Activated CD8-positive, alpha-beta memory T cell treated with anti-CD3 and anti-CD28 coated beads, Interleukin-2, amount 10 ng/mL, durations not matched to agents 7 days and 5 days (primary cell): ENCODE measurements around the gene DGCR8. TPM values are rescaled to one million over a fixed set of nuclear protein-coding genes. Genes with fewer than 3 reads are reported as not detected.
A peak's percentile ranks its signal among the peaks of the same experiment; 100 is the strongest.
"Not testable (repeated sequence)": the region's sequence is repeated elsewhere in the genome, so short reads cannot be mapped to it uniquely, and the experiment has no call there.

Experiments used
- ATAC-seq: fragments of 150-1000 bp; cut with Tn5 transposase; one replicate; pipeline ENCODE4 v1.10.0; 2021; ENCODE audit warnings: moderate library complexity
- CTCF ChIA-PET: fragments of 350-600 bp; sonication (Branson Sonifier 250); formaldehyde crosslinking; loops from one replicate; lab custom pipeline; 2021; ENCODE audit warnings: antibody characterized with exemption; lab: Charles Lee
- DNase-seq: peaks from one replicate; pipeline ENCODE4 v3.0.0-alpha.2; 2020
- H3K27ac Mint-ChIP-seq: one replicate; pipeline ENCODE4 v1.8.0; 2021; ENCODE audit warnings: mild to moderate bottlenecking, mixed read lengths
- H3K27me3 Mint-ChIP-seq: one replicate; pipeline ENCODE4 v1.8.0; 2021; ENCODE audit warnings: mixed read lengths
- H3K36me3 Mint-ChIP-seq: one replicate; pipeline ENCODE4 v1.8.0; 2021; ENCODE audit warnings: mild to moderate bottlenecking, mixed read lengths
- H3K4me1 Mint-ChIP-seq: one replicate; pipeline ENCODE4 v1.8.0; 2021; ENCODE audit warnings: mixed read lengths
- H3K4me3 Mint-ChIP-seq: one replicate; pipeline ENCODE4 v1.8.0; 2021; ENCODE audit warnings: mild to moderate bottlenecking, moderate library complexity, mixed read lengths
- H3K9me3 Mint-ChIP-seq: one replicate; pipeline ENCODE4 v1.8.0; 2022; ENCODE audit warnings: low read depth, mixed read lengths
- microRNA-seq: library from miRNA; unstranded; fragments of <30 nt; microRNA quantifications from one replicate; pipeline ENCODE4 v1.2.0, GENCODE V29; 2022
- total RNA-seq, 2 experiments: library from RNA; stranded (reverse); gene quantifications; one replicate each; pipeline ENCODE4 v1.2.3, GENCODE V29; 2021

The DGCR8 gene
- total RNA-seq, 2 experiments from 2014 or later, result 70.4 to 71.9 TPM

DNA sequence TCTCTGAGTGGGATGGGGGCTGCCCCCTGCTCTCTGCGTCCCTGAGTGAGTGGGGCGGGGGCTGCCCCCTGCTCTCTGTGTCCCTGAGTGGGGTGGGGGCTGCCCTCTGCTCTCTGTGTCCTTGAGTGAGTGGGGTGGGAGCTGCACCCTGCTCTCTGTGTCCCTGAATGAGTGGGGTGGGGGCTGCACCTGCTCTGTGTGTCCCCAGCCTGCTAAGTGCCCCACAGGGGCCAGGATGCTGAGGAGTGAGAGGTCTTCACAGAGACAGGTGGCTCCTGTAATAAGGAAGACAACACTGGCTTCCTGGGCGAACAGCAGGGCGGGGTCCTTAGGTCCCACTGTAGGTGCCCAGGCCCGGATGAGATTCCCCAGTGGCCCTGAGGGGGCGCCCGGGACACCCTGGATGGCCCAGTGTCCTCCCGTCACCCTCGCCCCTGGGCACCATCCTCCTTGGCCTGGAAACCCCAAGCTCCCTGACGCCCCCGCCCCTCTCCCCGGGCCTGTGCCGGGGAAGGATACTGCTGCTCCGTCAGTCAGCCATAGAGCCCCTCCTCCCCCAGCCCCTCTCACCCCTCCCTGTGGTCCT lies 74.7 kb downstream of the DGCR8 start:
- H3K36me3 Mint-ChIP-seq, result no peaks in the 10 kb centered on the region
- H3K27me3 Mint-ChIP-seq, result no peaks in the 10 kb centered on the region
- no peak for ATAC-seq
- no peaks in the 10 kb centered on the region for H3K9me3 Mint-ChIP-seq
- DNase-seq, result no peak
- no peaks in the 10 kb centered on the region for H3K4me1 Mint-ChIP-seq
- H3K27ac Mint-ChIP-seq, result no peak overlapping the region
- H3K4me3 Mint-ChIP-seq, result no peak overlapping the region
- CTCF ChIA-PET, result no interaction called here

GRCh38 chr22:20155330-20156041 lies 75.4 kb downstream of the DGCR8 start:
- Mint-ChIP-seq H3K36me3 (no peaks in the 10 kb centered on the region), H3K27me3 (no peaks in the 10 kb centered on the region), H3K27ac (no peak overlapping the region), H3K9me3 (no peaks in the 10 kb centered on the region), H3K4me3 (no peak overlapping the region), H3K4me1 (no peaks in the 10 kb centered on the region)
- ATAC-seq (peak; percentile 21), DNase-seq (peak; percentile 62)
- CTCF ChIA-PET, result interaction anchor here (0.7 to 3.0 kb wide), 5 partner anchors 51 to 450 kb away, joined by 3 to 47 read pairs (median 5); no protein-coding TSS in a partner anchor

- no peak for ATAC-seq
- Mint-ChIP-seq H3K9me3 (no peaks in the 10 kb centered on the region), H3K27ac (no peak overlapping the region), H3K27me3 (no peaks in the 10 kb centered on the region), H3K4me1 (no peaks in the 10 kb centered on the region), H3K36me3 (no peaks in the 10 kb centered on the region), H3K4me3 (no peak overlapping the region)
- no peak for DNase-seq
- CTCF ChIA-PET, result interaction anchor here (0.9 to 3.0 kb wide), 7 partner anchors 39 to 450 kb away, joined by 3 to 47 read pairs (median 6); no protein-coding TSS in a partner anchor
Observed at GRCh38 chr22:20156042-20156389, 76.0 kb downstream of the DGCR8 start.

- ATAC-seq (peak; percentile 85), DNase-seq (peak; percentile 91)
- H3K27ac Mint-ChIP-seq, result no peak overlapping the region
- CTCF ChIA-PET, result interaction anchor here (0.5 to 3.0 kb wide), 36 partner anchors 14 to 307 kb away, joined by 3 to 47 read pairs (median 4); partner anchors contain the start of genes DGCR6L and TRMT2A
- H3K9me3 Mint-ChIP-seq, result no peaks in the 10 kb centered on the region
- H3K4me3 Mint-ChIP-seq, result no peak overlapping the region
- H3K4me1 Mint-ChIP-seq, result no peaks in the 10 kb centered on the region
- no peaks in the 10 kb centered on the region for H3K36me3 Mint-ChIP-seq
- H3K27me3 Mint-ChIP-seq, result no peaks in the 10 kb centered on the region
Observed at GRCh38 chr22:20156611-20157429, 76.8 kb downstream of the DGCR8 start.

GRCh38 chr22:20157430-20158183 lies 77.6 kb downstream of the DGCR8 start:
- H3K9me3 Mint-ChIP-seq, result no peaks in the 10 kb centered on the region
- no peaks in the 10 kb centered on the region for H3K36me3 Mint-ChIP-seq
- H3K4me3 Mint-ChIP-seq, result no peak overlapping the region
- CTCF ChIA-PET, result interaction anchor here (0.5 to 3.0 kb wide), 34 partner anchors 13 to 306 kb away, joined by 3 to 47 read pairs (median 4); partner anchors contain the start of genes DGCR6L and TRMT2A
- no peaks in the 10 kb centered on the region for H3K27me3 Mint-ChIP-seq
- no peak for ATAC-seq
- no peak for DNase-seq
- H3K4me1 Mint-ChIP-seq, result no peaks in the 10 kb centered on the region
- H3K27ac Mint-ChIP-seq, result no peak overlapping the region

DNA sequence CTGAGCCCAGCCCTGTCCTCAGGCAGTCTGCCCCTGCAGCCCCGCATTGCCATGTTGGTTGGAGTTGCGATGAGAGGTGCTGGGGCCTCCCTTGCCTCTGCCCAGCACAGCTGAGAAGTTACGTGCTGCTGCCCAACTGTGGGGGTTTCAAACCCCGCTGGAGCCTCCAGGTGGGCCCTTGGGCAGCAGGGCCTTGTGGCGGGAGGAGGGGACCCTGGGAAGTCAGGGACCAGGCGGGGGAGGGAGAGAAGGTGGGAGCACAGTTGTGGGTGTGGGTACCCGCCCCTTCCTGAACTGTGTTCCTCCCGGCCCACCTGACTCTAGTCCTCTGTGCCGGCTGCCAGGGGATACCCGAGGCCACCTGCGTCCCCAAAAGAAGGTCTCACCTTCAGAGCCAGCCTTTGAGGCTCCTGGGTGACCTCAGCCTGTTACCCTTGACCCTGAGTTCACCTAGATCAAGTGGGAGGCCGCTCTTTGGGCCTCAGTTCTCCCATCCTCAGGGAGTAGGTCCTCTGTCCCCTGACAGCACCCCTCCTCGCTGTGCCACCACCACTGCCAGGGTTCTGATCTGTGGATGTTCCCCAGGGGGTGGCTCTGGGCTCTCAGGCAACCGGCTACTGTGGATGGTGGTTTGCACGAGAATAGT lies 78.5 kb downstream of the DGCR8 start:
- Mint-ChIP-seq H3K9me3 (no peaks in the 10 kb centered on the region), H3K27ac (no peak overlapping the region), H3K27me3 (no peaks in the 10 kb centered on the region), H3K4me3 (no peak overlapping the region), H3K4me1 (no peaks in the 10 kb centered on the region), H3K36me3 (no peaks in the 10 kb centered on the region)
- CTCF ChIA-PET, result interaction anchor here (1.9 to 2.5 kb wide), 2 partner anchors 13 to 127 kb away, joined by 4 to 19 read pairs; no protein-coding TSS in a partner anchor
- DNase-seq (no peak), ATAC-seq (no peak)

- Mint-ChIP-seq H3K27me3 (no peaks in the 10 kb centered on the region), H3K4me1 (no peaks in the 10 kb centered on the region), H3K36me3 (no peaks in the 10 kb centered on the region), H3K27ac (no peak overlapping the region), H3K4me3 (no peak overlapping the region), H3K9me3 (peaks cover 2% of the 10 kb centered on the region)
- CTCF ChIA-PET, result interaction anchor here (0.7 kb wide), 1 partner anchor 79 kb away, joined by 4 read pairs; no protein-coding TSS in a partner anchor
- ATAC-seq (no peak), DNase-seq (no peak)
Observed at GRCh38 chr22:20159076-20159475, 79.0 kb downstream of the DGCR8 start.

GRCh38 chr22:20159531-20159930 lies 79.5 kb downstream of the DGCR8 start:
- not testable (repeated sequence) for H3K36me3 Mint-ChIP-seq, H3K27me3 Mint-ChIP-seq

DNA sequence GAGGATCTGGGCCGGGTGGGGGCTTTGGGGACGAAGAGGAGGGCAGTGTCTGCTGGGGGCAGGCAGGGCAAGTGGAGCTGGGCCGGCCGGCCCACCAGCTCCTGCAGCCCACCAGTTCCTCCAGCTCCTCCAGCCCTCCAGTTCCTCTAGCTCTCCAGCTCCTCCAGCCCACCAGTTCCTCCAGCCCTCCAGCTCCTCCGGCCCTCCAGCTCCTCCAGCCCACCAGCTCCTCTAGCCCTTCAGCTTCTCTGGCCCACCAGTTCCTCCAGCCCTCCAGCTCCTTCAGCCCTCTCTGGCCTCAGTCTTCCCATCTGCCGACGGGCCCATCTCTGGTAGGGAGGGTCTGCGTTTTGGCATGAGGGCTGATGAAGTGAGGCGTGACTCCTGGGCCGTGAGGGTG lies 80.0 kb downstream of the DGCR8 start:
- Mint-ChIP-seq H3K9me3 (peaks cover 5% of the 10 kb centered on the region), H3K27me3 (no peaks in the 10 kb centered on the region), H3K4me3 (no peak overlapping the region), H3K27ac (no peak overlapping the region), H3K4me1 (no peaks in the 10 kb centered on the region), H3K36me3 (peaks cover 2% of the 10 kb centered on the region)
- CTCF ChIA-PET, result no interaction called here
- ATAC-seq (no peak), DNase-seq (no peak)

More at GRCh38 chr22:20159531-20159930, 79.5 kb downstream of the DGCR8 start:
- not testable (repeated sequence) for H3K4me3 Mint-ChIP-seq, DNase-seq, H3K4me1 Mint-ChIP-seq, H3K9me3 Mint-ChIP-seq, H3K27ac Mint-ChIP-seq, ATAC-seq
- CTCF ChIA-PET, result interaction anchor here (0.7 kb wide), 1 partner anchor 79 kb away, joined by 4 read pairs; no protein-coding TSS in a partner anchor

Small RNA genes lying within 50 kb of the gene (microRNA-seq; reads per million reads assigned to microRNA genes)
- gene MIR185 (2,113 reads per million, percentile 88 among the genes with 10 or more reads in this experiment), gene MIR6816 (1.7 reads per million)

Other genes with a start within 250 kb of the DGCR8 start
- 10 to 100 TPM; 13.7 to 14.7 TPM for gene GNB1L, start 225.4 kb upstream of the DGCR8 start, total RNA-seq
- gene RTL10, start 225.4 kb upstream of the DGCR8 start, total RNA-seq, result 10 to 100 TPM; 12.8 to 15.9 TPM
- 10 to 100 TPM; 92.6 to 95.3 TPM for gene COMT, start 138.5 kb upstream of the DGCR8 start, total RNA-seq
- 10 to 100 TPM; 20.5 to 23.1 TPM for gene TXNRD2, start 138.4 kb upstream of the DGCR8 start, total RNA-seq
- gene ARVCF, start 63.4 kb upstream of the DGCR8 start, total RNA-seq, result under 1 TPM; 0.50 to 0.70 TPM
- gene TANGO2, start 59.1 kb upstream of the DGCR8 start, total RNA-seq, result 10 to 100 TPM; 36.7 to 44.5 TPM
- gene RANBP1, start 35.9 kb downstream of the DGCR8 start, total RNA-seq, result 100 to 1,000 TPM; 318 to 345 TPM
- 100 to 1,000 TPM in 1 of 2 experiments, 10 to 100 TPM in 1; 98.1 to 140 TPM for gene TRMT2A, start 37.0 kb downstream of the DGCR8 start, total RNA-seq
- 10 to 100 TPM; 57.9 to 66.3 TPM for gene ZDHHC8, start 51.6 kb downstream of the DGCR8 start, total RNA-seq
- not detected for gene CCDC188, start 70.8 kb downstream of the DGCR8 start, total RNA-seq
- 1 to 10 TPM; 1.4 to 2.5 TPM for gene RTN4R, start 188.1 kb downstream of the DGCR8 start, total RNA-seq
- gene DGCR6L, start 239.8 kb downstream of the DGCR8 start, total RNA-seq, result 10 to 100 TPM; 45.0 to 46.6 TPM